Brain microvascular endothelial cell (primary cell): Measurements from ENCODE around the gene GTPBP1.

Experiments used
- DNase-seq: peaks from one replicate; pipeline ENCODE4 v3.0.0-alpha.2; 2020
- H3K27ac ChIP-seq: fragments of 250-450 bp; sonication (Bioruptor Pico); 2 replicates; pipeline ENCODE4 v1.5.1; 2020; ENCODE audit warnings: mild to moderate bottlenecking, moderate library complexity
- H3K27me3 ChIP-seq: fragments of 250-450 bp; sonication (Bioruptor Pico); replicated peaks from 2 replicates; pipeline ENCODE4 v1.5.1; 2020; ENCODE audit warnings: mild to moderate bottlenecking
- H3K36me3 ChIP-seq: fragments of 250-450 bp; sonication (Bioruptor Pico); replicated peaks from 2 replicates; pipeline ENCODE4 v1.5.1; 2020; ENCODE audit warnings: mild to moderate bottlenecking
- H3K4me3 ChIP-seq: 2 replicates; pipeline ENCODE4 v1.5.1; 2011; ENCODE audit warnings: low read depth, mild to moderate bottlenecking, control low read depth, low read length, moderate library complexity
- CTCF ChIP-seq: IDR thresholded peaks from 2 replicates; pipeline ENCODE4 v1.5.1; 2011; ENCODE audit warnings: low read depth, mild to moderate bottlenecking, moderate library complexity, low read length, control low read depth, inconsistent platforms; ENCODE audit errors: missing control alignments
- in situ Hi-C: cut with HindIII; loops from 2 replicates; pipeline ENCODE4 v1.10.0; 2017; ENCODE audit warnings: low sequenced_read_pairs, low pct_ligation_motif_present

The GTPBP1 gene

GRCh38 chr22:38706101-38706900, 557 bp downstream of the GTPBP1 start:
- no peak for TF ChIP-seq CTCF
- DNase-seq: no peak

GRCh38 chr22:38706901-38707195, 1.1 kb downstream of the GTPBP1 start:
- Histone ChIP-seq H3K27me3 (no peaks in the 10 kb centered on the region), H3K27ac (peak overlapping the region; percentile 88), H3K36me3 (no peaks in the 10 kb centered on the region), H3K4me3 (peak overlapping the region; percentile 92)
- no peak for DNase-seq
- in situ Hi-C loops: no loop called here
- TF ChIP-seq CTCF: no peak

More at GRCh38 chr22:38706101-38706900, 557 bp downstream of the GTPBP1 start:
- H3K4me3 ChIP-seq: peak overlapping the region; percentile 92
- no peaks in the 10 kb centered on the region for H3K36me3 ChIP-seq
- peak overlapping the region; percentile 88 for H3K27ac ChIP-seq
- no peaks in the 10 kb centered on the region for H3K27me3 ChIP-seq
- in situ Hi-C loops: no loop called here

GRCh38 chr22:38707346-38707745, 1.6 kb downstream of the GTPBP1 start:
- Histone ChIP-seq H3K27ac (no peak overlapping the region), H3K4me3 (peak overlapping the region; percentile 92), H3K36me3 (no peaks in the 10 kb centered on the region), H3K27me3 (no peaks in the 10 kb centered on the region)
- in situ Hi-C loops: no loop called here
- TF ChIP-seq CTCF: no peak
- DNase-seq: no peak

GRCh38 chr22:38707984-38708383, 2.2 kb downstream of the GTPBP1 start:
- Histone ChIP-seq H3K4me3 (no peak overlapping the region), H3K27me3 (no peaks in the 10 kb centered on the region), H3K27ac (no peak overlapping the region), H3K36me3 (peaks cover 5% of the 10 kb centered on the region)
- in situ Hi-C loops: no loop called here
- DNase-seq: no peak
- TF ChIP-seq CTCF: no peak

GRCh38 chr22:38709306-38709705, 3.6 kb downstream of the GTPBP1 start:
- H3K27me3 ChIP-seq: no peaks in the 10 kb centered on the region
- no peak for DNase-seq
- peaks cover 5% of the 10 kb centered on the region for H3K36me3 ChIP-seq
- H3K4me3 ChIP-seq: no peak overlapping the region
- no peak for TF ChIP-seq CTCF
- in situ Hi-C loops: no loop called here
- H3K27ac ChIP-seq: no peak overlapping the region

GRCh38 chr22:38710351-38710750, 4.6 kb downstream of the GTPBP1 start:
- TF ChIP-seq CTCF: no peak
- Histone ChIP-seq H3K27me3 (no peaks in the 10 kb centered on the region), H3K4me3 (no peak overlapping the region), H3K27ac (no peak overlapping the region), H3K36me3 (peaks cover 5% of the 10 kb centered on the region)
- no peak for DNase-seq
- in situ Hi-C loops: no loop called here
